K562 (cell line): Measurements from ENCODE around the gene ADPGK. TPM values are rescaled to one million over a fixed set of nuclear protein-coding genes. Genes with fewer than 3 reads are reported as not detected.

Source experiments
- ATAC-seq: fragments of 200-7000 bp; cut with Tn5 transposase; 3 replicates; pipeline ENCODE4 v1.9.1; 2020; ENCODE audit warnings: moderate library complexity
- BruUV-seq: library from RNA; stranded (reverse); fragments of 400-500 nt; replicated peaks from 2 replicates; lab custom pipeline; 2021; lab: Mats Ljungman, UMichigan
- CTCF ChIA-PET: fragments of 300-600 bp; formaldehyde crosslinking; extraction: SDS; loops from one replicate; lab custom pipeline; 2021; ENCODE audit warnings: low intra/inter-chr PET ratio; lab: Yijun Ruan, JAX
- POLR2A ChIA-PET: fragments of 300-600, 350-650 bp; sonication (Branson Sonifier 250); formaldehyde crosslinking; extraction: SDS; loops from one replicate; lab custom pipeline; 2021; ENCODE audit warnings: antibody characterized with exemption, inconsistent platforms; lab: Yijun Ruan, JAX
- DNase-seq, 4 experiments: peaks; one replicate each; pipeline versions ENCODE4 v3.0.0 to v3.0.0-alpha.2; 2011 to 2018; ENCODE audit warnings: low spot score in 3 of 4, mixed read lengths in 3 of 4; ENCODE audit errors: extremely low read depth in 1 of 4
- FAIRE-seq: peaks from 2 replicates; lab custom pipeline; 2011; peaks lifted over from hg19 to GRCh38; lab: Jason Lieb, UNC
- H2AFZ ChIP-seq: 2 replicates; pipeline ENCODE4 v1.6.0; 2011; ENCODE audit warnings: low read depth, low read length, control low read depth, inconsistent platforms
- H3K27ac ChIP-seq: fragments of 200-600 bp; 3 replicates; pipeline ENCODE4 v1.8.0; 2011; ENCODE audit warnings: low read depth, mild to moderate bottlenecking, control low read depth, inconsistent platforms, low read length, moderate library complexity, mixed read lengths; ENCODE audit errors: extremely low read depth
- H3K27me3 ChIP-seq, 2 experiments: fragments of 300-600 bp in 1 of 2; 2 replicates in 1 of 2; 3 replicates in 1 of 2; pipeline versions ENCODE4 v1.6.0 to v1.8.0; 2011; ENCODE audit warnings: inconsistent platforms in 2 of 2, low read length in 2 of 2, mild to moderate bottlenecking in 1 of 2, mixed read lengths in 1 of 2, moderate library complexity in 1 of 2; ENCODE audit not compliant: control insufficient read depth in 2 of 2, insufficient read depth in 2 of 2
- H3K36me3 ChIP-seq: fragments of 300-600 bp; 3 replicates; pipeline ENCODE4 v1.8.0; 2011; ENCODE audit warnings: mild to moderate bottlenecking, low read length, inconsistent platforms; ENCODE audit not compliant: control insufficient read depth, insufficient read depth
- H3K4me1 ChIP-seq, 2 experiments: fragments of 200-600 bp in 1 of 2; replicated peaks in 1 of 2; 2 replicates in 1 of 2; 3 replicates in 1 of 2; pipeline versions ENCODE4 v1.5.1 to v1.8.0; 2011; ENCODE audit warnings: inconsistent platforms in 2 of 2, low read length in 2 of 2, mild to moderate bottlenecking in 1 of 2, mixed read lengths in 1 of 2, moderate library complexity in 1 of 2; ENCODE audit not compliant: control insufficient read depth in 2 of 2, insufficient read depth in 2 of 2
- H3K4me2 ChIP-seq: 2 replicates; pipeline ENCODE4 v1.6.1; 2011; ENCODE audit warnings: low read length, control low read depth, inconsistent platforms, mixed read lengths; ENCODE audit not compliant: insufficient read depth
- H3K4me3 ChIP-seq: fragments of 200-600 bp; sonication (generic), shearing (Covaris generic); 2 replicates; pipeline ENCODE4 v1.5.1; 2016; ENCODE audit warnings: control low read depth, inconsistent platforms
- H3K79me2 ChIP-seq: fragments of 200-600 bp; 3 replicates; pipeline ENCODE4 v1.8.0; 2011; ENCODE audit warnings: low read length, inconsistent platforms; ENCODE audit not compliant: control insufficient read depth, insufficient read depth
- H3K9ac ChIP-seq, 2 experiments: 2 replicates each; pipeline versions ENCODE4 v1.6.0 to v1.6.1; 2011; ENCODE audit warnings: low read depth in 2 of 2, low read length in 2 of 2, control low read depth in 1 of 2, inconsistent platforms in 1 of 2, mild to moderate bottlenecking in 1 of 2, mixed read lengths in 1 of 2; ENCODE audit not compliant: insufficient read depth in 1 of 2
- H3K9me1 ChIP-seq: one replicate; pipeline ENCODE4 v1.6.0; 2011; ENCODE audit warnings: inconsistent platforms, mild to moderate bottlenecking, low read length, moderate library complexity; ENCODE audit not compliant: control insufficient read depth, insufficient read depth
- H3K9me3 ChIP-seq: replicated peaks from 2 replicates; pipeline ENCODE4 v1.5.1; 2011; ENCODE audit warnings: low read depth, low read length, inconsistent platforms; ENCODE audit not compliant: control insufficient read depth, insufficient read depth
- H4K20me1 ChIP-seq: replicated peaks from 2 replicates; pipeline ENCODE4 v1.6.1; 2011; ENCODE audit warnings: low read length, inconsistent platforms, mixed read lengths; ENCODE audit not compliant: control insufficient read depth, insufficient read depth
- BRF1 ChIP-seq: IDR thresholded peaks from 3 replicates; pipeline ENCODE4 v1.6.1; 2011; ENCODE audit warnings: borderline replicate concordance, mild to moderate bottlenecking; ENCODE audit not compliant: insufficient read length; ENCODE audit errors: extremely low read depth
- CCAR2 ChIP-seq: fragments of 200-400 bp; formaldehyde crosslinking; IDR thresholded peaks from 2 replicates; pipeline ENCODE4 v1.6.1; 2017; ENCODE audit warnings: mild to moderate bottlenecking, low read depth, low read length
- CEBPB ChIP-seq: fragments of 450-650 bp; IDR thresholded peaks from 2 replicates; pipeline ENCODE4 v1.6.1; 2016; ENCODE audit warnings: missing genetic modification characterization, missing compliant biosample characterization
- E4F1 ChIP-seq: fragments of 250-450 bp; sonication (Bioruptor Pico); IDR thresholded peaks from 2 replicates; pipeline ENCODE4 v1.5.0; 2021; ENCODE audit warnings: mild to moderate bottlenecking, borderline replicate concordance
- GMEB1 ChIP-seq: fragments of 250-450 bp; sonication (Bioruptor Pico); IDR thresholded peaks from 2 replicates; pipeline ENCODE4 v1.4.0; 2020; ENCODE audit warnings: mild to moderate bottlenecking
- GTF2E2 ChIP-seq: fragments of 200-800 bp; sonication (Bioruptor generic); IDR thresholded peaks from 2 replicates; pipeline ENCODE4 v1.6.1; 2016; ENCODE audit warnings: missing genetic modification characterization, missing compliant biosample characterization
- KLF1 ChIP-seq: fragments of 450-650 bp; IDR thresholded peaks from 2 replicates; pipeline ENCODE4 v1.6.1; 2016; ENCODE audit warnings: missing genetic modification characterization, missing compliant biosample characterization
- POLR2AphosphoS5 ChIP-seq: IDR thresholded peaks from 2 replicates; pipeline ENCODE4 v1.6.1; 2011; ENCODE audit warnings: mild to moderate bottlenecking, low read depth, low read length, moderate library complexity; ENCODE audit not compliant: control insufficient read depth, insufficient read depth
- RAD51 ChIP-seq: fragments of 450-650 bp; IDR thresholded peaks from 2 replicates; pipeline ENCODE4 v1.7.1; 2016; ENCODE audit warnings: low read depth, mild to moderate bottlenecking, borderline replicate concordance
- RFX5 ChIP-seq: IDR thresholded peaks from 2 replicates; pipeline ENCODE4 v1.6.1; 2011; ENCODE audit warnings: low read depth, mild to moderate bottlenecking, improper control_type of control experiment, low read length
- TFAM ChIP-seq: fragments of 250-450 bp; sonication (Bioruptor Pico); conservative IDR thresholded peaks from 2 replicates; pipeline ENCODE4 v1.5.0; 2021; ENCODE audit warnings: mild to moderate bottlenecking, moderate library complexity
- THAP7 ChIP-seq: fragments of 250-450 bp; sonication (Bioruptor Pico); IDR thresholded peaks from 2 replicates; pipeline ENCODE4 v1.5.0; 2021
- ZFP36 ChIP-seq: fragments of 150-350 bp; IDR thresholded peaks from 2 replicates; pipeline ENCODE4 v1.6.1; 2018; ENCODE audit warnings: low read length, low read depth; ENCODE audit not compliant: partially characterized antibody
- ZNF778 ChIP-seq: fragments of 450-650 bp; formaldehyde crosslinking; IDR thresholded peaks from 2 replicates; pipeline ENCODE4 v1.4.0; 2020; ENCODE audit warnings: mild to moderate bottlenecking, moderate library complexity
- ZZZ3 ChIP-seq: fragments of 450-650 bp; IDR thresholded peaks from 2 replicates; pipeline ENCODE4 v1.6.1; 2016; ENCODE audit warnings: antibody characterized with exemption, mild to moderate bottlenecking, moderate library complexity
- WGBS: fragments of 100-300 bp; shearing (Covaris generic); methylation state at CpG from one replicate; pipeline ENCODE4 v1.1.6; 2016; ENCODE audit warnings: low coverage, mixed read lengths; ENCODE audit not compliant: insufficient coverage; ENCODE audit errors: missing lambda C conversion rate; 5-methylcytosine and 5-hydroxymethylcytosine counted together
- in situ Hi-C: fragments of 300-500 bp; cut with MboI; formaldehyde crosslinking; loops from 4 replicates; pipeline ENCODE4 v1.15.0; 2018; ENCODE audit warnings: inconsistent platforms, mixed read lengths
- intact Hi-C: fragments of 100-400 bp; cut with micrococcal nuclease; formaldehyde crosslinking; loops from 2 replicates; pipeline ENCODE4 v1.14.2; 2022
- polyA plus RNA-seq, 8 experiments: library from polyadenylated mRNA; depleted of rRNA in 4 of 8; stranded (reverse) in 5 of 8; unstranded in 3 of 8; fragments of >200 nt; fragmentation: Nextera tagmentation in 2 of 8; fragmentation: Illumina TruSeq in 1 of 8; extraction: Ambion mirVana in 2 of 8; extraction: Trizol in 1 of 8; gene quantifications; 2 replicates each; pipeline versions ENCODE4 v1.2.1 to v1.2.3, GENCODE V29; 2011 to 2014; ENCODE audit warnings: inconsistent platforms in 1 of 8, missing spikeins in 1 of 8
- total RNA-seq, 7 experiments: library from RNA; depleted of rRNA in 6 of 7; stranded (reverse); fragments of >200 nt in 6 of 7; fragmentation: Illumina TruSeq in 2 of 7; extraction: Trizol in 2 of 7; gene quantifications; 2 replicates each; pipeline versions ENCODE4 v1.2.1 to v1.2.3, GENCODE V29; 2011 to 2021; ENCODE audit warnings: low replicate concordance in 1 of 7

ADPGK gene
- total and polyA plus RNA-seq, 9 of the 15 experiments (the other 6 are each of a cell fraction or from before 2014, with no cell fraction given): 13.4 to 97.4 (median 48.5) TPM

- peaks cover 0 to 12% of the 10 kb centered on the region in 2 experiments; a peak in 3 of 5 replicates for H3K4me1 ChIP-seq
- ATAC-seq: no peak
- no peak for TF ChIP-seq BRF1
- TF ChIP-seq RAD51: no peak
- TF ChIP-seq CCAR2: no peak
- TF ChIP-seq ZZZ3: no peak
- no peak for TF ChIP-seq THAP7
- no peak for TF ChIP-seq KLF1
- TF ChIP-seq POLR2AphosphoS5: no peak
- no peak for TF ChIP-seq RFX5
- TF ChIP-seq ZFP36: no peak
- TF ChIP-seq E4F1: no peak
- TF ChIP-seq ZNF778 (CRISPR knock-in tag): no peak
- TF ChIP-seq GMEB1 (CRISPR knock-in tag): no peak
- TF ChIP-seq TFAM (CRISPR knock-in tag): no peak
- TF ChIP-seq CEBPB (tag): no peak
- no peak for TF ChIP-seq GTF2E2
- DNase-seq: no peak
- no peak for FAIRE-seq
- WGBS: under 1% methylated on average over 8 of the region's 8 CpGs
- ChIA-PET POLR2A (no interaction called here), CTCF (no interaction called here)
- no peak overlapping the region; the same call in 2 of the 3 replicates for H3K27ac ChIP-seq
- no peak overlapping the region for H2AFZ ChIP-seq
- intact Hi-C loops (no loop called here), in situ Hi-C loops (no loop called here)
- no peak overlapping the region for H3K4me3 ChIP-seq
- H3K36me3 ChIP-seq: no peaks in the 10 kb centered on the region
- peaks cover 11 to 36% of the 10 kb centered on the region in 2 experiments; a peak in 4 of 5 replicates for H3K27me3 ChIP-seq
- no peaks in the 10 kb centered on the region for H3K9me3 ChIP-seq
- H3K4me2 ChIP-seq: no peak overlapping the region
- H3K9me1 ChIP-seq: no peaks in the 10 kb centered on the region
- no TSS peak for BruUV-seq
- 0 out of 2 replicates have a peak, but pooled peaks cover 5% of the 10 kb centered on the region for H4K20me1 ChIP-seq
- H3K79me2 ChIP-seq: no peaks in the 10 kb centered on the region
- no peak overlapping the region for H3K9ac ChIP-seq
Measured at GRCh38 chr15:72800833-72801481, 17.4 kb upstream of the ADPGK start.
